Body of pancreas (tissue), 4 donors: ENCODE results near the gene OXCT1.

Experiments
- POLR2A ChIP-seq, 3 donors: fragments of 450-650 bp; IDR thresholded peaks; one replicate each; pipeline ENCODE4 v1.6.1; 2016; ENCODE audit warnings: antibody characterized with exemption in 3 of 3, mild to moderate bottlenecking in 2 of 3
- TF ChIP-seq, protein P1 (sequence below), 7 experiments: fragments of 450-650 bp in 4 of 7; fragments of 200-600 bp in 3 of 7; sonication (generic) in 3 of 7; IDR thresholded peaks; one replicate each; pipeline ENCODE4 v1.5.1; 2016 to 2019; ENCODE audit warnings: antibody characterized with exemption in 7 of 7

DNA sequence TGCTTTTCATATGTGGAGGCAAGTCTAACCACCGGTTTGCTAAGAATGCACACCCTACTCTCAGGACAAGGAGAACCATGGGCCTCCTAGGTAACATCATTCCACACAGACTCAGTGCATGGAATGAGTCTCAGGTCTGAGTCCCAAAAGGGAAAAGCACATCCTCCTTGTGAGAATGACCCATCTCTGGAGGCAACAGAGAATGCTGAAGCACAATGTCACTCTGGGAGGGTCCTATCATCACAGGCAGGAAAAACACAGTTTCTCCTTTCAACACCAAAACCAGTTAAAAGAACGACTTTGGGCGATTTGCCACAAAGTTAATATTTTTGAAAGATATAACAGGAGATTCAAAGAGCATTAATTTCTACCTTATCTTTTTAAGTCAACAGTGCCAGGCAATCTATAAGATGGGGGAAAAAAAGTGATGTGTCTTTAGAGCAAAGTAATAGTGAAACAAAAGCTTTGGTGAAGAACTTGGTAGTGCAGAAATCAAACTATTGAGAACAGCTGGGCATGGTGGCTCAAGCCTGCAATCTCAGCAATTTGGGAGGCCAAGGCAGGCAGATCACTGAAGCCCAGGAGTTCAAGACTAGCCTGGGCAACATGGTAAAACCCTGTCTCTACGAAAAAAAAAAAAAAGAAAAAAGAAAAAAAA is 97.3 kb downstream of the OXCT1 start:
- TF ChIP-seq, protein P1, sequence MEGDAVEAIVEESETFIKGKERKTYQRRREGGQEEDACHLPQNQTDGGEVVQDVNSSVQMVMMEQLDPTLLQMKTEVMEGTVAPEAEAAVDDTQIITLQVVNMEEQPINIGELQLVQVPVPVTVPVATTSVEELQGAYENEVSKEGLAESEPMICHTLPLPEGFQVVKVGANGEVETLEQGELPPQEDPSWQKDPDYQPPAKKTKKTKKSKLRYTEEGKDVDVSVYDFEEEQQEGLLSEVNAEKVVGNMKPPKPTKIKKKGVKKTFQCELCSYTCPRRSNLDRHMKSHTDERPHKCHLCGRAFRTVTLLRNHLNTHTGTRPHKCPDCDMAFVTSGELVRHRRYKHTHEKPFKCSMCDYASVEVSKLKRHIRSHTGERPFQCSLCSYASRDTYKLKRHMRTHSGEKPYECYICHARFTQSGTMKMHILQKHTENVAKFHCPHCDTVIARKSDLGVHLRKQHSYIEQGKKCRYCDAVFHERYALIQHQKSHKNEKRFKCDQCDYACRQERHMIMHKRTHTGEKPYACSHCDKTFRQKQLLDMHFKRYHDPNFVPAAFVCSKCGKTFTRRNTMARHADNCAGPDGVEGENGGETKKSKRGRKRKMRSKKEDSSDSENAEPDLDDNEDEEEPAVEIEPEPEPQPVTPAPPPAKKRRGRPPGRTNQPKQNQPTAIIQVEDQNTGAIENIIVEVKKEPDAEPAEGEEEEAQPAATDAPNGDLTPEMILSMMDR (IDR thresholded peaks at IDR 0.05), result no peak
- no peak for TF ChIP-seq POLR2A (IDR thresholded peaks at IDR 0.05)
